ENCODE results near the gene CLEC3B. TPM values are rescaled to one million over a fixed set of nuclear protein-coding genes. Genes with fewer than 3 reads are reported as not detected.

The CLEC3B gene
- total and polyA plus RNA-seq, 2 of the 8 experiments (the other 6 are each of a cell fraction or from before 2014, with no cell fraction given): 0.32 TPM; not detected in 1

- Histone ChIP-seq H3K9ac (replicated peaks in 1 of 4; ENCODE audit: extremely low read depth in 1 of 4, low read depth in 3 of 4, low read length in 3 of 4) (no peak overlapping the region), H2BK20ac (ENCODE audit: low read length) (no peak overlapping the region), H3K36me3 (ENCODE audit: control insufficient read depth in 2 of 4, insufficient read depth in 4 of 4, low read length in 3 of 4) (no peaks in the 10 kb centered on the region), H3K23ac (ENCODE audit: insufficient read length) (no peak overlapping the region), H3K27ac (ENCODE audit: low read depth, low read length) (no peak overlapping the region), H4K5ac (ENCODE audit: insufficient read length, low read depth, low read length) (no peak overlapping the region), H3K14ac (ENCODE audit: insufficient read length) (no peak overlapping the region), H2AK5ac (ENCODE audit: low read depth, low read length) (no peak overlapping the region), H4K20me1 (replicated peaks in 1 of 2; ENCODE audit: control insufficient read depth in 1 of 2, insufficient read depth in 2 of 2, low read length in 2 of 2) (peaks cover 0 to 2% of the 10 kb centered on the region in 2 experiments), H2BK15ac (ENCODE audit: low read length) (no peak overlapping the region), H3K23me2 (ENCODE audit: low read depth, low read length) (no peaks in the 10 kb centered on the region), H3K56ac (replicated peaks; ENCODE audit: insufficient read length, low read depth, low read length) (no peak overlapping the region), H3K4me3 (ENCODE audit: extremely low read depth in 1 of 4, insufficient read depth in 2 of 4, low read depth in 3 of 4, low read length in 4 of 4) (no peak overlapping the region), H3K79me2 (ENCODE audit: control insufficient read depth in 1 of 2, insufficient read depth in 2 of 2, low read length in 2 of 2) (no peaks in the 10 kb centered on the region), H2BK120ac (replicated peaks; ENCODE audit: low read depth, low read length) (no peak overlapping the region), H3K4me2 (ENCODE audit: insufficient read depth in 1 of 2, low read depth in 2 of 2, low read length in 2 of 2) (no peak overlapping the region), H4K8ac (ENCODE audit: extremely low read depth, insufficient read depth, low read length) (no peak overlapping the region), H3K4me1 (replicated peaks in 1 of 4; ENCODE audit: control insufficient read depth in 3 of 4, insufficient read depth in 4 of 4, low read length in 3 of 4) (peaks cover 2 to 10% (median 3%) of the 10 kb centered on the region in 4 experiments; a peak in 5 of 7 replicates), H4K91ac (replicated peaks; ENCODE audit: insufficient read length, low read length) (no peak overlapping the region), H2BK5ac (ENCODE audit: low read depth, low read length) (no peak overlapping the region), H3K79me1 (ENCODE audit: low read depth, low read length) (no peaks in the 10 kb centered on the region), H3K9me3 (ENCODE audit: insufficient read depth in 2 of 2, low read depth in 1 of 2, low read length in 1 of 2) (no peaks in the 10 kb centered on the region), H3K18ac (ENCODE audit: extremely low read depth, low read length) (no peak overlapping the region), H2BK12ac (ENCODE audit: low read depth, low read length) (no peak overlapping the region), H2AFZ (ENCODE audit: low read length) (no peak overlapping the region), H3K4ac (replicated peaks; ENCODE audit: insufficient read length, low read depth, low read length) (no peak overlapping the region), H3K27me3 (replicated peaks in 1 of 4; ENCODE audit: control insufficient read depth in 3 of 4, extremely low read depth in 1 of 4, insufficient read depth in 3 of 4, low read length in 3 of 4) (peaks cover 10 to 41% (median 39%) of the 10 kb centered on the region in 4 experiments)
- FAIRE-seq (no peak), DNase-seq (ENCODE audit: low read depth in 1 of 2, low spot score in 2 of 2) (no peak)
- WGBS, 2 experiments (ENCODE audit: extremely low coverage in 1 of 2, insufficient coverage in 1 of 2, insufficient read length in 1 of 2, insufficient replicate concordance in 2 of 2, low coverage in 1 of 2, low lambda C conversion rate in 2 of 2, missing lambda C conversion rate in 1 of 2): 80% methylated on average over 3 of the region's 3 CpGs; no CpG with 5 or more reads in 1 of the 2 experiments
- POLR2A ChIA-PET (ENCODE audit: partially characterized antibody): no interaction called here
- CTCF ChIA-PET (ENCODE audit: partially characterized antibody): interaction anchor here (0.6 to 14.6 kb wide), 9 partner anchors 9 to 599 kb away, joined by 3 to 263 read pairs (median 4); no protein-coding TSS in a partner anchor
- TF ChIP-seq EZH2 (IDR thresholded peaks at IDR 0.05; ENCODE audit: low read depth, low read length, severe bottlenecking) (no peak), PHF8 (conservative IDR thresholded peaks at IDR 0.05; ENCODE audit: low read depth, low read length) (no peak)
Observed at GRCh38 chr3:45057557-45057956, 31.5 kb downstream of the CLEC3B start.
